ENCODE results near the gene TPCN1. TPM values are rescaled to one million over a fixed set of nuclear protein-coding genes. Genes with fewer than 3 reads are reported as not detected.
A peak's percentile ranks its signal among the peaks of the same experiment; 100 is the strongest.

The TPCN1 gene
- total RNA-seq, 1 experiment from 2014 or later = 13.5 TPM

DNA sequence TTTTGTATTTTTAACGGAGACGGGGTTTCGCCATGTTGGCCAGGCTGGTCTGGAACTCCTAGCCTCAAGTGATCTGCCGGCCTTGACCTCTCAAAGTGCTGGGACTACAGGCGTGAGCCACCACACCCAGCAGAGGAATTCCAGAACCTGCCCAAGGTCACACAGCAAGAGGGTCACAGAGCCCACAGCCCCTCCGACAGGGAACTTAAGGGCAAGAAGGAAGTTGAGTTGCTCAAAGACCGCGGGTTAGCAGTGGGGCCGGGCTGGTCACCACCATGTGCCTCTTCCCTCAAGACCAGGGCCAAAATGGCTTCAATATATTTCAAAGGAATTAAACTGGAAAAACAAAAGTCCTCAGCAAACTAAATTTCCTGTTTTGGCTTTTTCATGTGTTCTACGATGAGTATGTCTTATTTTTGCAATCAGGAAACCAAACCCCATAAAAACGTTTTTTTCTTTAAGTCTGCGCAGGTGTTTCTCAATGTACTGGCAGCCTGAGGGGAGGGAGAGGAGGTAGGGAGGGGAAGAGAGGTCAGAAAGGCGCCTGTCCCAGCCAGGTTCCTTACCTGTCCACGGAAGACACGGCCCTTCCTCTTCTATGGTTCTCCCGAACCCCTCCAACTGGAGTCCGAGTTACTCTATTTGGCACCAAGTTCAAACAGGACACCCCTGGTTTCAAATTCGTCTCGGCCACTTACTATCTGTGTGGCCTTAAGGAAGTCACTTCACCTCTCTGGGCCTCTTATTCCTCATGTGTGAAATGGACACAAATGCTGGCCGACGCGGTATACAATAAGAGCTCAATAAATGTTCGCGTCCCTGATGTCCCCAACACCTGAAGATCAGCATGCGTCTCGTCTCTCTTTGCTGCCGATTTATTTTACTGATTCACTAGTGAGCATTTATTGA is 112.9 kb downstream of the TPCN1 start:
- Histone ChIP-seq H3K4ac (ENCODE audit: low read depth, low read length) (no peak overlapping the region), H3K27ac (ENCODE audit: insufficient read length, low read depth, low read length) (no peak overlapping the region), H3T11ph (ENCODE audit: low read length) (no peak overlapping the region), H4K5ac (ENCODE audit: insufficient read length, low read depth, low read length) (no peak overlapping the region), H3K79me1 (ENCODE audit: insufficient read depth, low read depth, low read length, poor library complexity, severe bottlenecking) (no peaks in the 10 kb centered on the region), H3K9ac (ENCODE audit: extremely low read depth, insufficient read length, low read length) (peak overlapping the region; percentile 39), H3K27me3 (ENCODE audit: insufficient read depth, low read length) (peaks cover 3% of the 10 kb centered on the region; the same call in 1 of the 2 replicates), H2BK120ac (ENCODE audit: low read depth, low read length, poor library complexity, severe bottlenecking) (no peak overlapping the region), H3K23me2 (ENCODE audit: insufficient read length, low read depth, low read length, poor library complexity, severe bottlenecking) (peaks cover 8% of the 10 kb centered on the region), H2BK15ac (ENCODE audit: low read depth, low read length) (no peak overlapping the region), H2BK12ac (ENCODE audit: insufficient read length, low read depth, low read length) (no peak overlapping the region), H4K20me1 (ENCODE audit: control insufficient read depth, insufficient read depth, insufficient read length) (no peaks in the 10 kb centered on the region), H2AFZ (ENCODE audit: low read length) (no peak overlapping the region), H2BK5ac (ENCODE audit: insufficient read length, low read length) (no peak overlapping the region), H4K91ac (ENCODE audit: insufficient read length, low read depth, low read length) (no peak overlapping the region), H4K8ac (replicated peaks; ENCODE audit: insufficient read length, low read depth, low read length) (no peak overlapping the region), H2AK5ac (ENCODE audit: insufficient read length, low read length) (no peak overlapping the region), H3K4me2 (ENCODE audit: insufficient read depth, insufficient read length, low read length) (peak overlapping the region; percentile 88), H3K18ac (ENCODE audit: insufficient read length, low read depth, low read length) (no peak overlapping the region), H3K4me1 (ENCODE audit: insufficient read depth, low read length) (no peaks in the 10 kb centered on the region), H3K56ac (ENCODE audit: insufficient read length, low read depth, low read length) (no peak overlapping the region), H3K9me3 (ENCODE audit: control insufficient read depth, low read depth, low read length) (no peaks in the 10 kb centered on the region), H3K14ac (ENCODE audit: insufficient read depth, low read length) (no peak overlapping the region), H2BK20ac (ENCODE audit: low read depth, low read length, poor library complexity, severe bottlenecking) (no peak overlapping the region), H3K79me2 (ENCODE audit: insufficient read depth, low read length) (no peaks in the 10 kb centered on the region), H3K23ac (ENCODE audit: insufficient read length, low read depth, low read length) (no peak overlapping the region)
- Mint-ChIP-seq H3K4me3 (peak overlapping the region; percentile 79 to 95), H3K4me1 (peaks cover 17 to 25% of the 10 kb centered on the region in 2 experiments), H3K9me3 (no peaks in the 10 kb centered on the region), H3K36me3 (ENCODE audit: insufficient read depth in 1 of 3, low read depth in 3 of 3) (peaks cover 0 to 32% (median 21%) of the 10 kb centered on the region in 3 experiments; a peak in 4 of 7 replicates), H3K27me3 (ENCODE audit: low read depth) (peaks cover 24% of the 10 kb centered on the region), H3K27ac (peak overlapping the region in 1 of 3 experiments; percentile 67; a peak in 1 of 7 replicates)
- TF ChIP-seq, protein P1, sequence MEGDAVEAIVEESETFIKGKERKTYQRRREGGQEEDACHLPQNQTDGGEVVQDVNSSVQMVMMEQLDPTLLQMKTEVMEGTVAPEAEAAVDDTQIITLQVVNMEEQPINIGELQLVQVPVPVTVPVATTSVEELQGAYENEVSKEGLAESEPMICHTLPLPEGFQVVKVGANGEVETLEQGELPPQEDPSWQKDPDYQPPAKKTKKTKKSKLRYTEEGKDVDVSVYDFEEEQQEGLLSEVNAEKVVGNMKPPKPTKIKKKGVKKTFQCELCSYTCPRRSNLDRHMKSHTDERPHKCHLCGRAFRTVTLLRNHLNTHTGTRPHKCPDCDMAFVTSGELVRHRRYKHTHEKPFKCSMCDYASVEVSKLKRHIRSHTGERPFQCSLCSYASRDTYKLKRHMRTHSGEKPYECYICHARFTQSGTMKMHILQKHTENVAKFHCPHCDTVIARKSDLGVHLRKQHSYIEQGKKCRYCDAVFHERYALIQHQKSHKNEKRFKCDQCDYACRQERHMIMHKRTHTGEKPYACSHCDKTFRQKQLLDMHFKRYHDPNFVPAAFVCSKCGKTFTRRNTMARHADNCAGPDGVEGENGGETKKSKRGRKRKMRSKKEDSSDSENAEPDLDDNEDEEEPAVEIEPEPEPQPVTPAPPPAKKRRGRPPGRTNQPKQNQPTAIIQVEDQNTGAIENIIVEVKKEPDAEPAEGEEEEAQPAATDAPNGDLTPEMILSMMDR (conservative IDR thresholded peaks at IDR 0.05) = no peak
- DNase-seq = no peak
- no CpG with 5 or more reads among the region's 27 CpGs for WGBS (ENCODE audit: extremely low coverage, insufficient read length, low lambda C conversion rate)

All from H9 (cell line).